ENCODE measurements around the gene STXBP6. TPM values are rescaled to one million over a fixed set of nuclear protein-coding genes. Genes with fewer than 3 reads are reported as not detected.

STXBP6 gene
- total RNA-seq, 1 donor from 2014 or later, result 27.4 TPM

- no peak for TF ChIP-seq CTCF (IDR thresholded peaks at IDR 0.05)
- intact Hi-C loops (cut with DNase I), result no loop called here
Observed at GRCh38 chr14:24814944-24815343, 235.0 kb downstream of the STXBP6 start.

GRCh38 chr14:24814346-24814745 is 235.6 kb downstream of the STXBP6 start:
- Histone ChIP-seq H3K9me3 (no peaks in the 10 kb centered on the region), H3K36me3 (no peaks in the 10 kb centered on the region), H3K4me1 (no peaks in the 10 kb centered on the region), H3K27me3 (no peaks in the 10 kb centered on the region), H3K4me3 (no peak overlapping the region), H3K27ac (no peak overlapping the region)
- intact Hi-C loops (cut with DNase I), result no loop called here
- DNase-seq (no peak), ATAC-seq (no peak)
- no peak for TF ChIP-seq CTCF (IDR thresholded peaks at IDR 0.05)

More at GRCh38 chr14:24814944-24815343, 235.0 kb downstream of the STXBP6 start:
- DNase-seq (no peak), ATAC-seq (no peak)
- Histone ChIP-seq H3K9me3 (no peaks in the 10 kb centered on the region), H3K4me1 (no peaks in the 10 kb centered on the region), H3K27ac (no peak overlapping the region), H3K27me3 (no peaks in the 10 kb centered on the region), H3K4me3 (no peak overlapping the region), H3K36me3 (no peaks in the 10 kb centered on the region)

GRCh38 chr14:24813819-24814259 is 236.1 kb downstream of the STXBP6 start:
- intact Hi-C loops (cut with DNase I), result no loop called here
- Histone ChIP-seq H3K9me3 (no peaks in the 10 kb centered on the region), H3K27me3 (no peaks in the 10 kb centered on the region), H3K27ac (no peak overlapping the region), H3K4me1 (no peaks in the 10 kb centered on the region), H3K4me3 (no peak overlapping the region), H3K36me3 (no peaks in the 10 kb centered on the region)
- ATAC-seq (no peak), DNase-seq (no peak)
- TF ChIP-seq CTCF (IDR thresholded peaks at IDR 0.05), result no peak

GRCh38 chr14:24813089-24813815 is 236.7 kb downstream of the STXBP6 start:
- no peak for ATAC-seq
- TF ChIP-seq CTCF (IDR thresholded peaks at IDR 0.05), result no peak
- H3K27me3 ChIP-seq, result no peaks in the 10 kb centered on the region
- no peak for DNase-seq
- intact Hi-C loops (cut with DNase I), result no loop called here
- no peaks in the 10 kb centered on the region for H3K9me3 ChIP-seq
- no peak overlapping the region for H3K27ac ChIP-seq
- no peaks in the 10 kb centered on the region for H3K4me1 ChIP-seq
- no peak overlapping the region for H3K4me3 ChIP-seq
- no peaks in the 10 kb centered on the region for H3K36me3 ChIP-seq

GRCh38 chr14:24809135-24809534 is 240.8 kb downstream of the STXBP6 start:
- Histone ChIP-seq H3K4me3 (no peak overlapping the region), H3K4me1 (no peaks in the 10 kb centered on the region), H3K9me3 (no peaks in the 10 kb centered on the region), H3K27me3 (no peaks in the 10 kb centered on the region), H3K36me3 (no peaks in the 10 kb centered on the region), H3K27ac (no peak overlapping the region)
- TF ChIP-seq CTCF (IDR thresholded peaks at IDR 0.05), result no peak
- intact Hi-C loops (cut with DNase I), result no loop called here
- no peak for ATAC-seq
- DNase-seq, result no peak
